GM13976 (cell line): ENCODE data around the gene OTOGL.

Source experiments
- DNase-seq: peaks from one replicate; pipeline ENCODE4 v3.0.0; 2012; ENCODE audit warnings: low spot score
- CTCF ChIP-seq: IDR thresholded peaks from 2 replicates; pipeline ENCODE4 v1.5.1; 2012; ENCODE audit warnings: borderline replicate concordance, mild to moderate bottlenecking; ENCODE audit not compliant: insufficient read depth; ENCODE audit errors: extremely low read depth, missing control alignments, control extremely low read depth
- in situ Hi-C: fragments of 300-500 bp; cut with MboI; formaldehyde crosslinking; loops from one replicate; pipeline ENCODE4 v1.12.0; 2022; ENCODE audit warnings: low sequenced_read_pairs, mixed read lengths, inconsistent platforms; ENCODE audit not compliant: unreplicated experiment

OTOGL gene

GRCh38 chr12:80118565-80119324 is 19.4 kb downstream of the OTOGL start:
- in situ Hi-C loops = no loop called here
- TF ChIP-seq CTCF = no peak
- no peak for DNase-seq

GRCh38 chr12:80120994-80121393 is 21.7 kb downstream of the OTOGL start:
- no peak for DNase-seq
- TF ChIP-seq CTCF = no peak
- in situ Hi-C loops = no loop called here

GRCh38 chr12:80121661-80122060 is 22.3 kb downstream of the OTOGL start:
- DNase-seq = no peak
- TF ChIP-seq CTCF = no peak
- in situ Hi-C loops = no loop called here

DNA sequence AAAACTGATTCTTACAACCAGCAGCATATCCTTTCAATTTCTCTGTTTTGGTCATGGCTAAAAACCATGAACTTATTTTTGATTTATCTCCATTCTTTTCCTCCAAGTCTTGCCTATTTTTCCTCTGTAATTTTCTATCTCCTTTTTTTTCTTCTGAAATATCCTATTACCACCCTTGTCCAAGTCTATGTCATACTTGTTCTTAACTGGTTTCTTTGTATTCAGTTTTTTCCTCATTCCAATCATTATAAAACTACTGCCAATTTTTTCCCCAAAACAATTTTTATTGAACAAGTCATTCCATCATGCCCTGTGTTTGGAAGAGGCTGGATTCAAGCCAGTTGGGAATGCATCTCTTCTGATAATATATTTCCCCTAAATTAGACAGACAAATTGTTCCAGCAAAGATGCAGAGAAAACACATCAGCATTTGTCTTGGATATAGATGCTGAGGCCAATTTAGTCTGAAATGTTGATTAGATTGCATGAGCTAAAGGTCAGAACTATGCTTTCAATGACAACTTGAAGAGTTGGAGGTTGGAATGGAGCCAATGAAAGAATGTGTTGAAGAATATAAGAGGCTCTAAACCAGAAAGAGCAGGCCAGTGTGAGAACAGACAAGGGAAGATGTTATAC is 30.7 kb downstream of the OTOGL start:
- in situ Hi-C loops = no loop called here
- DNase-seq = no peak
- no peak for TF ChIP-seq CTCF

- no peak for TF ChIP-seq CTCF
- no peak for DNase-seq
- in situ Hi-C loops = no loop called here
Measured at GRCh38 chr12:80135624-80136023, 36.3 kb downstream of the OTOGL start.

GRCh38 chr12:80140005-80140404 is 40.7 kb downstream of the OTOGL start:
- in situ Hi-C loops = no loop called here
- TF ChIP-seq CTCF = no peak
- no peak for DNase-seq

GRCh38 chr12:80142640-80143039 is 43.3 kb downstream of the OTOGL start:
- in situ Hi-C loops = no loop called here
- no peak for DNase-seq
- TF ChIP-seq CTCF = no peak
